ENCODE results near the gene RAP1B. TPM values are rescaled to one million over a fixed set of nuclear protein-coding genes. Genes with fewer than 3 reads are reported as not detected.

Gene RAP1B
- total RNA-seq, 2 donors from 2014 or later: 100 to 102 TPM

DNA sequence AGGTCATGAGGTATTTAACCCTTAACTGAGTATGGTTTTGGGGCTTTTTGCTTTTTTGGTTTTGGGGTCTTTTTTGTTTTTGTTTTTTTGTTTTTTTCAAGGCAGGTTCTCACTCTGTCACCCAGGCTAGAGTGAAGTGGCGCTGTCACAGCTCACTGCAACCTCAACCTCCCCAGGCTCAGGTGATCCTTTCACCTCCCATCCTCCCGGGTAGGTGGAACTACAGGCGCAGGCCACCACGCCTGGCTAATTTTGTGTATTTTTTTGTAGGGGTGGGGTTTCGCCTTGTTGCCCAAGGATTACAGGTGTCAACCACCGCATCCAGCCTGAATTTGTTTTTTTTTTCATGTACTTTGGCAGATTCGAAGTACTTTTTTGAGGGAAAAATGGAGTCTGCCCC, 19.9 kb downstream of the RAP1B start:
- H3K9ac ChIP-seq (ENCODE audit: extremely low read depth, low read length, poor library complexity, severe bottlenecking): no peak overlapping the region
- Mint-ChIP-seq H3K27me3 (ENCODE audit: insufficient read depth) (no peaks in the 10 kb centered on the region), H3K4me3 (no peak overlapping the region), H3K4me1 (peaks cover 14% of the 10 kb centered on the region), H3K27ac (no peak overlapping the region), H3K36me3 (ENCODE audit: low read depth) (peaks cover 35% of the 10 kb centered on the region), H3K9me3 (peaks cover 17% of the 10 kb centered on the region)
- peak; percentile 44 for DNase-seq
- peaks cover 23% of the 10 kb centered on the region for H3K9me3 ChIP-seq (ENCODE audit: control insufficient read depth, low read length)
- WGBS, 2 experiments (ENCODE audit: insufficient coverage in 1 of 2, insufficient read length in 1 of 2): 96 to 100% methylated on average over 3 to 7 of the region's 7 CpGs
- H3K27ac ChIP-seq (ENCODE audit: low read depth, low read length): no peak overlapping the region
- H3K4me1 ChIP-seq (ENCODE audit: control insufficient read depth, insufficient read depth, low read length): no peaks in the 10 kb centered on the region
- H3K27me3 ChIP-seq (ENCODE audit: control insufficient read depth, insufficient read depth, low read length, poor library complexity, severe bottlenecking): no peaks in the 10 kb centered on the region
- TF ChIP-seq CTCF (conservative IDR thresholded peaks at IDR 0.05): no peak
- no peak overlapping the region for H3K4me3 ChIP-seq (ENCODE audit: low read length)
- H3K36me3 ChIP-seq (ENCODE audit: control insufficient read depth, insufficient read depth, low read length): peaks cover 38% of the 10 kb centered on the region

GRCh38 chr12:68631227-68631626, 20.5 kb downstream of the RAP1B start:
- H3K36me3 Mint-ChIP-seq (ENCODE audit: low read depth): peaks cover 29% of the 10 kb centered on the region
- H3K4me3 ChIP-seq (ENCODE audit: low read length): no peak overlapping the region
- WGBS, 2 experiments (ENCODE audit: insufficient coverage in 1 of 2, insufficient read length in 1 of 2): 71 to 95% methylated on average over 2 to 3 of the region's 3 CpGs
- no peak for DNase-seq
- no peaks in the 10 kb centered on the region for H3K27me3 ChIP-seq (ENCODE audit: control insufficient read depth, insufficient read depth, low read length, poor library complexity, severe bottlenecking)
- peaks cover 33% of the 10 kb centered on the region for H3K36me3 ChIP-seq (ENCODE audit: control insufficient read depth, insufficient read depth, low read length)
- no peak for TF ChIP-seq CTCF (conservative IDR thresholded peaks at IDR 0.05)
- no peak overlapping the region for H3K27ac ChIP-seq (ENCODE audit: low read depth, low read length)
- peaks cover 21% of the 10 kb centered on the region for H3K9me3 ChIP-seq (ENCODE audit: control insufficient read depth, low read length)
- no peak overlapping the region for H3K27ac Mint-ChIP-seq
- no peak overlapping the region for H3K4me3 Mint-ChIP-seq
- no peaks in the 10 kb centered on the region for H3K27me3 Mint-ChIP-seq (ENCODE audit: insufficient read depth)
- no peak overlapping the region for H3K9ac ChIP-seq (ENCODE audit: extremely low read depth, low read length, poor library complexity, severe bottlenecking)
- peaks cover 17% of the 10 kb centered on the region for H3K9me3 Mint-ChIP-seq
- no peaks in the 10 kb centered on the region for H3K4me1 ChIP-seq (ENCODE audit: control insufficient read depth, insufficient read depth, low read length)
- H3K4me1 Mint-ChIP-seq: peaks cover 14% of the 10 kb centered on the region

DNA sequence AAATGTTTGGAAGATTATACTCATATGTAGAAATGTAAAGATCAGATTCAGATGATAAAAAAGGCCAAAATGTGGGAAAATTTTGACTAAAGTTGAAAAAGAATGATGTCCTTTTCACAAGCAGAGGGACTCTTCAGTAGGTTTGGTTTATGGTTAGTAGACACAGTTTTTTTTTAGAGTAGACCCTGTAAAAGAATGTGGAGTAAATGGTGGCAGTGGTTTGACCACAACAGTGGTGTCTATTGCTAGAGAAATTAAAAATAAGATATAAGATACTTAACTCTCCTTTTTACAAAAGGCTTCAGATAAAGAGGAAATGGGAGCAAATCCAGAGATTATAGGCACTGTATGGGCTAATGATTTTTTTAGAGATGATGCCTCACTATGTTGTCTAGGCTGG, 21.8 kb downstream of the RAP1B start:
- no peak overlapping the region for H3K27ac ChIP-seq (ENCODE audit: low read depth, low read length)
- no peak overlapping the region for H3K9ac ChIP-seq (ENCODE audit: extremely low read depth, low read length, poor library complexity, severe bottlenecking)
- TF ChIP-seq CTCF (conservative IDR thresholded peaks at IDR 0.05): no peak
- no peaks in the 10 kb centered on the region for H3K27me3 ChIP-seq (ENCODE audit: control insufficient read depth, insufficient read depth, low read length, poor library complexity, severe bottlenecking)
- peaks cover 9% of the 10 kb centered on the region for H3K9me3 ChIP-seq (ENCODE audit: control insufficient read depth, low read length)
- peaks cover 8% of the 10 kb centered on the region for H3K9me3 Mint-ChIP-seq
- H3K36me3 Mint-ChIP-seq (ENCODE audit: low read depth): peaks cover 18% of the 10 kb centered on the region
- no peak for DNase-seq
- H3K4me3 Mint-ChIP-seq: no peak overlapping the region
- H3K27ac Mint-ChIP-seq: no peak overlapping the region
- no peaks in the 10 kb centered on the region for H3K27me3 Mint-ChIP-seq (ENCODE audit: insufficient read depth)
- H3K4me1 Mint-ChIP-seq: peaks cover 14% of the 10 kb centered on the region
- no peak overlapping the region for H3K4me3 ChIP-seq (ENCODE audit: low read length)
- H3K4me1 ChIP-seq (ENCODE audit: control insufficient read depth, insufficient read depth, low read length): no peaks in the 10 kb centered on the region
- H3K36me3 ChIP-seq (ENCODE audit: control insufficient read depth, insufficient read depth, low read length): peaks cover 24% of the 10 kb centered on the region
